ENCODE data around the gene FIGN.

FIGN gene

DNA sequence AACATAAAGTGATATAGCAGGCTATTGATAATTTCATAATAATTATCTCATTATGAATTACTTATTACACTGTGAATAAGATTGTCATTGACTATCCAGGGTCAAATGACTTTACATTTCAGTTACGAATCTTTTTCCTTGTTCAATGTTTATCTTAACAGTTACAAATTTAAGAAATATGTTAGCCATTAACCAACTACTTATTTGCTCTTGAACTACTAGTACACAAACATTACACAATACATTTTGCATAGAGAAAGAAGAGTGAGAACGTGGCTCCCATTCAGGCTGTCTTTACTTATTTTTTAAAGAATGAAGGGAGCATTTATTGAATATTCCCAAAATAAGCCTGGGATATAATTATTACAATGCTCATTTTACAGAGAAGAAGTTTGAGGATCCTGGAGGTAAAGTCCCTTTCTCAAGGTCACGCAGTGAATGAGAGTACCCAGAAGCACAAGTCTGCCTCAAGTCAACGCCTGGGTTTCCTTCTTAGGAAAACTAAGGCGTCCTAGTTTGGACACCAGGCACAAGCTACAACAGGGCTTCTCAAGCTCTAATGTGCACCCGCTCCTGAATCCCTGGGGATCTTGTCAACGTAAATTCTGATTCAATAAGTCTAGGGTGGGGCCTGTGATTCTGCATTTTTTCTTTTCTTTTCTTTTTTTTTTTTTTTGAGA is 164.2 kb downstream of the FIGN start:
- H3K4me3 ChIP-seq (ENCODE audit: low read length) = no peak overlapping the region
- DNase-seq (ENCODE audit: low read depth) = no peak
- no peak for TF ChIP-seq CTCF (IDR thresholded peaks at IDR 0.05; ENCODE audit: insufficient read depth, low read depth, low read length, missing control alignments)

DNA sequence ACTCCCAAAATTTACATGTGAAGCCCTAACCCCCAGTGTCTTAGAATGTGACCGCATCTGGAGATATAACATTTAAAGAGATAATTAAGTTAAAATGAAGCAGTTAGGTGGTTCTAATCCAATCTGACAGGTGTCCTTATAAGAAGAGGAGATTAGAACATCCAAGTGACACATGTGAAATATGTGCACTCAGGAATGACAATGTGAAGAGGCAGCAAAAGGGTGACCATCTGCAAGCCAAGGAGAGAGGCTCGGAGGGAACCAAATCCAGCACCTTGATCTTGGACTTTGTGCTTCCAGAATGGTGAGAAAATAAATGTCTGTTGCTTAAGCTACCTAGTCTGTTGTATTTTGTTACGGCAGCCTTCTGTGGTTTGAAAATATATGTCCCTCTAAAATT is 165.4 kb downstream of the FIGN start:
- no peak for TF ChIP-seq CTCF (IDR thresholded peaks at IDR 0.05; ENCODE audit: insufficient read depth, low read depth, low read length, missing control alignments)
- no peak for DNase-seq (ENCODE audit: low read depth)
- no peak overlapping the region for H3K4me3 ChIP-seq (ENCODE audit: low read length)

- peak; percentile 44 for DNase-seq (ENCODE audit: low read depth)
- no peak for TF ChIP-seq CTCF (IDR thresholded peaks at IDR 0.05; ENCODE audit: insufficient read depth, low read depth, low read length, missing control alignments)
Measured at GRCh38 chr2:163565192-163565591, 170.6 kb downstream of the FIGN start.

DNA sequence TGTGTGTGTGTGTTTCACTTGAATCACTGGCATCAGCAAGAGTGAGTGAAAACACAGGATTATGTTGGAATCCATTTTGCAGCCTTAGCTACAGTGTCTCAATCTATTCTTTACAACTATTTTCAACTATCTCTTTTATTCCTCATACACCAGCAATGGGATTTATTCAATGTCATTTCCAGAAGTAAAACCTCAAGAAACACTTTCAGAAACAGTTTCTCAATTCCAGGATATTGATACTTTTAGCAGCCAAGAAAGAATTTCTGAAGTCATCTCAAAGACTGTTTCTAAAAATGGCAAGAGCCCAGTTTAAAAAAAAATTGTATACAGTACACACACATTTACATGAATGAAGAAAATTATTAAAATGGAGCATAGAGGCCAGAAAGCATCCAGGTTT is 171.6 kb downstream of the FIGN start:
- TF ChIP-seq CTCF (IDR thresholded peaks at IDR 0.05; ENCODE audit: insufficient read depth, low read depth, low read length, missing control alignments) = no peak
- DNase-seq (ENCODE audit: low read depth) = no peak
- H3K4me3 ChIP-seq (ENCODE audit: low read length) = no peak overlapping the region

More at GRCh38 chr2:163565192-163565591, 170.6 kb downstream of the FIGN start:
- no peak overlapping the region for H3K4me3 ChIP-seq (ENCODE audit: low read length)

GRCh38 chr2:163563336-163563735 is 172.5 kb downstream of the FIGN start:
- H3K4me3 ChIP-seq (ENCODE audit: low read length) = no peak overlapping the region
- peak; percentile 82 for DNase-seq (ENCODE audit: low read depth)
- TF ChIP-seq CTCF (IDR thresholded peaks at IDR 0.05; ENCODE audit: insufficient read depth, low read depth, low read length, missing control alignments) = no peak

DNA sequence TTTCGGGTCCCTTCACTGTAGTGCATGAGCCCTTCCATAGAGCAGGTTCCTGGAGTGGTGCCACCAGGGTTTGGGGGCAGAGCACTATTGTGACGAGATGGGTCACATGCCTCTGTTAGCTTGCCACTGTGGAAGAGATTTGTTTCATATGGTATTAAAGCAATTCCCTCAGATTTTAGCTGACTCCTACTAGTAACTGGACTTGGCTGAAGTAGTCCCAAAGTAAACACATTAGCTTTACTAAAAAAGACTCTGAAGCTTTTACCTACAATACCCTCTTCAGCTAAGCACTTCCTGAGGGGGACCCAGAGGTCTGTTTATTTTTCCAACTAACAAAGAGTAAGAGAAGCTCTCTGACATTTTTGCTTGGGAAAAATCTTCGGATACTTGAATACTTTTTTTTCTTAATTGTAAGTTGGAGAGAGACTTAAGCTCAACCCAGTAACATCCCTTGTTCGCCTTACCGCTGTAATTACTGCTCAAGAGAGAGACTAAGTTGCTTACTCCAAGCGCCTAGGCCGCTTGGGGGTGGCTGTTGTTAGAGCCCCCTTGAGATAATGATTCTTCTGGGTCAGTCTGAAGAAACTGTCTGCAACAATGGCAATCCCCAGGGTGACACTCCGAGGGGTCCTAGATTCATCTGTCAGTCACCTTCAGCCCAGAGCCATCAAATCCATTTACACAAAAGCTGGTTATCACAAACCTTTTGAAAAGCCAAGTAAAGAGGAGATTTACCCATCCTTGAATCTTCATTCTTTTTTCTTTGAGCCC is 177.4 kb downstream of the FIGN start:
- H3K4me3 ChIP-seq (ENCODE audit: low read length) = no peak overlapping the region
- no peak for DNase-seq (ENCODE audit: low read depth)
- TF ChIP-seq CTCF (IDR thresholded peaks at IDR 0.05; ENCODE audit: insufficient read depth, low read depth, low read length, missing control alignments) = no peak
